M059J (cell line): Measurements from ENCODE around the gene GOLGA5. TPM values are rescaled to one million over a fixed set of nuclear protein-coding genes. Genes with fewer than 3 reads are reported as not detected.
A peak's percentile ranks its signal among the peaks of the same experiment; 100 is the strongest.
"Not testable (repeated sequence)": the region's sequence is repeated elsewhere in the genome, so short reads cannot be mapped to it uniquely, and the experiment has no call there.

Experiments used
- DNase-seq: peaks from one replicate; pipeline ENCODE4 v3.0.0-alpha.2; 2012; ENCODE audit warnings: low read depth
- total RNA-seq: library from RNA; depleted of rRNA; stranded (reverse); fragments of >200 nt; shearing (Covaris generic); gene quantifications from 2 replicates; pipeline ENCODE4 v1.2.3, GENCODE V29; 2014

GOLGA5 gene
- total RNA-seq, 1 experiment from 2014 or later: 36.7 TPM

DNA sequence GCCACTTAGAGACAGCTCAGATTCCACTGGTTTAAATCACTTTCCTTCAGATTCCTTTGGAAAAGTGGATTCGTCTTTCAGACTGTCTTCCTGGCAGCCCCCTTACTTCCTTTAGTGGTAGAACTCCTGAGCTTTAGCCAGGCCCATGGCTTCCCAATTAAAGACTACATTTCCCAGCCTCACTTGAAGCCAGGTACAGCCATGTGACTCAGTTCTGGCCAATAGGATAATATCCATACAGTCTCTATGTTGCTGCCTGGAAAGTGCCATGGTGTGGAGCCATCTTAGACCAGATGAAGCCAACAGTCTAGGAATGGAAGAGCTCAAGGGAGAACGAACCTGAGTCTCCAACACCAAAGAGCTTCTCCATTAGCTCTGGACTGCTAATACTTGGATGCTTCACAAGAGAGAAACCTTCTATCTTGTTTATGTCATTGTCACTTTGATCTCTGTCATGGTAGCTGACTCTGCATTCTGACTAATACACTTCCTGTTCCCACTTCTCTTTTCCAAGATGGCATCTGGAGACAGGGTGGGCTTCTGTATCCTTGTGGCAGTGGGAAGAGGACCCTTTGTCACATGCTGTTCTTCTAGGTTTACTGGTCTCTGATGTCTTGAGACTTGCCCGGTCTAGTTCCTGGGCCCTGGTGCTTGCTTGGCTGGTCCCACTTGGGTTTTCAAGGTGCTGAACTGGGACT lies 15.1 kb upstream of the GOLGA5 start:
- DNase-seq: peak; percentile 32

DNA sequence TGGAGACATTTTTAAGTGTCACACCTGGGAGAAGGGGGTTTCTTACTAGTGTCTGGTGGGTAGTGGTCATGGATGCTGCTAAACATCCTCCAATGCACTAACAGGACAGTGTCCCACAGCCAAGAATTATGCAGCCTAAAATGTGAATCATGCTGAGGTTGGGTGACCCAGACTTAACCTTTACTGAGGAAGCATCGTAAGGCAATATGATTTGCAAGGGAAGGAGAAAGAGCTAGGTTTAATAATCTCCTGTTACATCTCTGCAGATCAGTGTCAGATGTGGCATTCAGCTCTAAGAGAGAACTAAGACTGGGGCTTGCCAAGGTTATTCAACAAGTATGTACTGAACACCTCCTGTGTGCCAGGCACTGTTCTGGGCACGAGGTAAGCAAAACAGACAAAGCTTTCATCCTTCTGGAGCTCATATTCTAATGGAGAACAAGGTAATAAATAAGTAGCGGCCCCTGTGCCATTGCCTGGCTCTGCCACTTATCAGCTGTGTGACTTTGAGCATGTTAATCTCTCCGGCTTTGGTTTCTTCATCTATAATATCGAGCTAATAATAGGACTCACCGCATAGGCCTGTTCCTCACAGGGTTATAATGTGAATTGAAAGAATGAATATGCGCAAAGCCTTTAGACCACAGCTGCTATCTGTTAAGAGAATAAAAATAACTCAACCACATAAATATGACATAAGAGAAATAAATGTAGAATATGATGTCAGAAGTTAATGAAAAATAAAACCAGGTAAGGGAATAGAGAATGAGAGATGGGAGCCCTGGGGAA lies 13.5 kb upstream of the GOLGA5 start:
- DNase-seq: peak; percentile 71

DNA sequence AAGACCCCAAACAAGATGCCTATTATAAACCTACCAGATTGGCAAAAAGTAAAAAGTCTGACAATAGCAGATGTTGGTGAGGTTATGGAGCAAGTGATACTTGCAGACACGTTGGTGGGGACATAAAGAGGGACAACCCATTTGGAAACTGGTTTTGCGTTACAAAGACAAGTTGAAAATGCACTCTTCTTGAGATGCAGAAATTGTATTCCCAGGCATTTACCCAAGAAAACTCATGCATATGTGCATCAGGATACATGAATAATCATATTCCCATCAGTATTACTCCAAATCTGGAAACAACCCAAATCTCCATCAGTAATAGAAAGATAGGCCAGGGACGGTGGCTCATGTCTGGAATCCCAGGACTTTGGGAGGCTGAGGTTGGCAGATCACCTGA lies 12.8 kb upstream of the GOLGA5 start:
- no peak for DNase-seq

DNA sequence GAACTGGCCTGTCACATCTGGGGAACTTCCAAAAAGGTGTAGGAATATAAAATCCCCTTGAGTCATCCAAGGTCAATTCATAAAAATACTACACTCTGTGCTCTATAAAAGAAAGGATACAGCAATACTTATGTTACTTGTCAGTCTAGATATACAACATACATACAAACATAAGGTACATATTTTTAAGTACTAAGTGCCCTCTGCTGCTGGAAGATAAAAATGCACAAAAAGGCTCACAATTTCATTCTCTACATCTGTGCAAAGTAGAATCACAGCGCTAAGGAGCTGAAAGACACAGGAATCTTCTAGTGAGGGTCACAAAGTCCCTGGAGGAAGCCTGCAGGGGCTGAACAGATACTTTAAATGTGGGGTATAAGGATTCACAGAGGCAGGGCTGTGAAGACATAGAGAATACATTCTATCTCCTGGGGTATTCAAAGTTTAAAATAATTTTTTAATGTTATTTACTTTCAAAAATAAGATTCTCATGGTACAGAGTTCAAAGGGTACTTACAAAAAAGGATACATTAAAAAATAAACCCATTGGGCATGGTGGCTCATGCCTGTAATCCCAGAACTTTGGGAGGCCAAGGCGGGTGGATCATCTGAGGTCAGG lies 10.2 kb upstream of the GOLGA5 start:
- peak; percentile 64 for DNase-seq

DNA sequence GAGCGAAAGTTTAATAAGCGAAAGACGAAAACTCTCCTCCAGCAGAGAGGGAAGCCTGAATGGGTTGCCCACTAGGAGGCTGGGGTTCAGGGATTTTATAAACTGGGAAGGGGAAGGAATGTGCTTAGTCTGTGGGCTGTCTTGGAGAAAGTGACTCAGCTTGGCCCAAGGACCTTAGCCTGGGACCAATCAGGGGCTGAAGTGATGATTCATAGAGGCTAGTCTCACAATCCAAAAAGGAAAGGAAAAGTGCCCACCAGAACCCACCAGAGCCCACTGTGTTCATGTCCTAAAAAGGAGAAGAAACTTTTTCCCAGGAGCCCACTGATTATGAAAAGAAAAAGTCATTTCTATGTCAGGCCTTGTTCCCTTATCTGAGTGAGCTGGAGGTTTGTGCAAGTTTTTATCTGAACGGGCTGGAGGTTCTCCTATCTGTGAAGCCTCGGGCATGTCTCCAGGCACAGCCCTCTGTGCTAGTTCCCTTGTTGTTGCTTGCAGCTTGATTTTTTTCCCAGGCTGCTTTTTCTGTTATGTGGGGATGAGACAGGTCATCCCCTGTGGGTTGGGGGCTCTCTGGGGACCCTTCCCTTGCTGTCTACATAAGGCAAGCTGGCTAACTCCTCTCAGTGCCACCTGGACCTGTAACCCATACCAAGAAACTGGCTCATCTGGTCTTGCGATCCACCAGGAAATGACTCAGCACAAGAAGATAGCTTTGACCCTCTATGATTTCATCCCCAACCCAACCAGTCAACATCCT lies 8.3 kb upstream of the GOLGA5 start:
- peak; percentile 91 for DNase-seq

DNA sequence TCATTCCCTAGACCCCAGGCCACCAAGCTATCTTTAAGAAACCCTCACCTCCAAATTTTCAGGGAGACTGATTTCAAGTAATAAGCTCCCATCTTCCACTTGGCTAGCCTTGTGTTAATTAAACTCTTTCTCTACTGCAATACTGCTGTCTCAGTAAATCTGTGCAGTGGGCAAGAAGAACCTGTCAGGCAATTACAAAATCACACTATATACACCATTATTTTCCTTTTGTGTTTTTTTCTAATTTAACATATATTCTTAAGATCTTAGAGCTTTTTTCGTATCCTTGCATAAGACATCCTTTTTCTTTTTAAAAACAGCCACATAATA lies 7.7 kb upstream of the GOLGA5 start:
- DNase-seq: no peak

DNA sequence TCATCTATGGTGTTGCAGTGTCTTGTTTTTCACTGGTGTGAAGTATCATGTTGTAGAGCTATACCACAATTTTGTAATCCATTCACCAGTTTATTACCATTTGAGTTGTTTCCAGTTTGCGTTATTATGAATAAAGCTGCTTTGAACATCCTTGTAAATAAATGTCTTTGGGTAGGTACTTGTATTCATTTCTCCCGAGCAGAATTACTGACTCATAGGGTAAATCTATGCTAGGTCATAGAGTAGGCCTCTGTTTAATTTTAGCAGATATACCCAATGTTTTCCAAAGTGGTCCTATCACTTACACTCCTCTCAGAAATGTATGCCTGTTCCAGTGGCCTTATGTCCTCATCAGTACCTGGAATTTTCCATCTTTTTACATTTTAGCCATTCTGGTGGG lies 6.6 kb upstream of the GOLGA5 start:
- DNase-seq: no peak

DNA sequence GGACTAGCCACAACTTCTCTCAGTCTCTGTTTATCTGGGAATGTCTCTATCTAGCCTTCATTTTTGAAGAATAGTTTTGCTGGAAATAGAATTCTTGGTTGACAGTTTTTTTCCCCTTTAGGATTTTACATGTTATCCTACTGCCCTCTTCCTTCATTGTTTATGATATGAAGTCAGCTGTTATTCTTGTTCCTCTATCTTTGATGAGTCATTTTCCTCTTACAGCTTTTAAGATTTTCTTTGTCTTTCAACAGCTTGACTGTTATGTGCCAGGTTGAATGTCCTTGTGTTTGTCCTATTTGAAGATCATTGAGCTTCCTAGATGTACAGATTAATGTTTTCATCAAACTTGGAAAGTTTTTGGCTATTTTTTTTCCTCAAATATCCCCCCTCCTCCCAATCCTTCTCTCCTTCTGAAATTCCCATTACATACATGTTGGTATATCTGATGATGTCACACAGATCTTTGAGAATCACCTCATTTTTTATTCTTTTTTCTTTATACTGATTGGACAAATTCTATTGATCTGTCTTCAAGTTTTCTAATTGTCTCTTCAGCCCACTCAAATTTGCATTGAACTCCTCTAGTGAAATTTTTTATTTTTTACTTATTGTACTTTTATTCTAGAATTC lies 4.5 kb upstream of the GOLGA5 start:
- peak; percentile 12 for DNase-seq

DNA sequence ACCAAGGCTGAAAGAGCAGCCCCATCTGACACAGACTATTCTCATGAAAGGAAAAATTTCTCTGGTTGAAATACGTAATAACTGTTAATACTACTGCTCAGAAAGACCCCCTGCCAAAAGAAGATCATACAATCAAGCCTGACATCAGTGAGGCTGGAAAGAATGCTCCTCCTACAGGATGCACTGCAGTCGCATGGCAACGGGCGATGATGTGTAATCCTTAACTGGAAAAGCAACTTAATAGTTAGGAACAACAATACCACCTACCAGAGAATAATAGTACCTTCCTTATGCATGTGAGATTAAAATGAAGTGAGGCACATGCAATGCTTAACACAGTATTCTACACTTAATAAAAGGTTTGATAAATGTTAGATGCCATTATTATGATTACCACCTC lies 1.2 kb upstream of the GOLGA5 start:
- no peak for DNase-seq

DNA sequence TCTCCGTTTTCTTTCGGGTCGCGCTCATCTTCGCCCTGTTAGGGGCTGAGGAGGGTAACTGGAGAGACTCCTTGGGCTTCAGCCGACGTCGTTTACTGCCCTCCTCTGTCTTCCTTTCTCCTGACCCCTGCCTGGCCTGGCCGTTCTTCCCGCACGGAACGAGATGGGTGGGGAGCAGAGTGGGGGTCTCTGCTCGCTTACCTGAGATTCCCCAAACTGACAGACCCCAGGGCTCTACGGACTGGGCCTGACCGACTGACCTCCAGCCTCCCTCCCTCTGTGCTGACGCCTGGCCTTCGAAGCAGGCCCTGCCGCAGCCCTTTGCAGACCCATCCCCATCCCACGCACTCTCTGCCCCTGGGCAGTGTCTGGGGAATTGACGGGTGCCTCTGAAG lies 439 bp downstream of the GOLGA5 start:
- peak; percentile 11 for DNase-seq

DNA sequence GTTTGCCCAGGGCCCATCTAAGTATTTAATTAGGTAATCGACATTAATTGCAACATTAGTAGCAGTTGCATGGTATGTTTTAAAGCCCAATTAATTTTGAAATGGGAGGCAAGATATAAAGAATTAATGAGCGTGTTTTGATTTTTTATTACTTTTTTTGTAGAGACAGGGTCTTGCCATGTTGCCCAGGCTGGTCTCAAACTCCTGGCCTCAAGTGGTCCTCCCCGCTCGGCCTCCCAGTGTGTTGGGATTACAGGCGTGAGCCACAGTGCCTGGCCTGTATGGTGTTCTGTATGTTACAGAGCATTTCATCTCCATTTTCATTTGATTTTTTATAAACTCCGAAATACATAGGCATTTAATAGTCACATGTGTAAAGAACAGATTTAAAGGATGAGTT lies 856 bp downstream of the GOLGA5 start:
- DNase-seq: no peak

DNA sequence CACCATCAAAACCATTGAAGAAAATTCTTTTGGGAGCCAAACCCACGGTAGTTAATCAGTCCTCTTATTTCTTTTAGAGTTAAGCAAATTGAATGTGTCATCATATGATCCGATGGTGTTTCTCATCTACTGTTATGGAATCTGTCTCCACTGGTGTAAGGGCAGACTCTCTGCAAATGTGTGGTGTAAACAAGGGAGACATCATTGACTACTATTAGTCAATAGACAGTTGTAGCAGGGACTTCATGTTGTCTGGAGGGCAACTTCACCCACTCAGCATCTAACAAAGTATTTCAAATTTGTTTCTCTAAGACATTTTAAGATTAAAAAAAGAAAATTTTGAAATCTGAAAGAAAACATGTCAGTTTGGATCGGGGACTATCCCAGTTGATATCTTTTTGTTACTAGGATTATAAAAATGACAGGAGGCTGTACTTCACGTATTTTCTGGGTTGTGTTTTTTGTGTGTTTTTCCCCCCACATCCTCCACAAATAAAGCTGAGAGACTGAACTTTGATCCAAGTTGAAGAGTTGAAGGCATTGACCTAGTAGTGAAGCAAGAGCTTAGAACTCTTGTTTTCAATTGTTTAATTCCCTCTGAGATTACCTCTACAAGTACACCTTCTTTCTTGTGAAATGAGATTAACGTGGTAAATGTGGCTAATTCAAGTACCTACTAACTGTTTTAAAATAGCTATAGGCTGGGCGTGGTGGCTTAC lies 4.0 kb downstream of the GOLGA5 start:
- DNase-seq: no peak

DNA sequence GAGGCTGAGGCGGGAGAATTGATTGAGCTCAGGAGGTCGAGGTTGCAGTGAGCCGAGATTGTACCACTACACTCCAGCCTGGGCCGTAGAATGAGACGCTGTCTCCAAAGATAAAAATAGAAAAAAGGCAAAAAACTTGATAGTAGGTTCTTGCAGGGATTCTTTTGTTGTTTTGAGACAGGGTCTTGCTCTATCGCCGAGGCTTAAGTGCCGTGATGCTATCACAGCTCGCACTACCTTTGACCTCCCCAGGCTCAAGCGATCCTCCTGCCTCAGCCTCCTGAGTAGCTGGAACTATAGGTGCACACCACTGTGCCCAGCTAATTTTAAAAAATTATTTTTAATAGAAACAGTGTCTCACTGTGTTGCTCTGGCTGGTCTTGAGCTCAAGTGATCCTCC lies 4.7 kb downstream of the GOLGA5 start:
- DNase-seq: no peak

DNA sequence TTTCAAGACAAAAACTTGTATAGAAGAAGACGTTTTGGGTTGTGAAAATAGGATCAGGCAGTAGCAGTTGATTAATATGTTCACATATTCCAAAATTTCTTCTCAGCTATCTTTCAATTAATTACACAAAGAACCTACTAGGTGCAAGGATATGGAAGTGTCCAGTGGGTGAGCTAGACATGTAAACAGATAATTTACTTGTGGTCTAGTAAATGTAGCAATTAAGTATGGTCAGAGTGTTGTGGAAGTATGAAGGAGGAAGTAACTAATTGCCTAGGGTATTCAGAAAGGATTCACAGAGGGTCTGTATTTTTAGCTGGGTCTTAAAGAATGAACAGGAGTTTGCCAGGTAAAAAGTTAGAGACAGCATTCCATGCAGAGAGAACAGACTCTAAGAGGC lies 5.9 kb downstream of the GOLGA5 start:
- DNase-seq: no peak

DNA sequence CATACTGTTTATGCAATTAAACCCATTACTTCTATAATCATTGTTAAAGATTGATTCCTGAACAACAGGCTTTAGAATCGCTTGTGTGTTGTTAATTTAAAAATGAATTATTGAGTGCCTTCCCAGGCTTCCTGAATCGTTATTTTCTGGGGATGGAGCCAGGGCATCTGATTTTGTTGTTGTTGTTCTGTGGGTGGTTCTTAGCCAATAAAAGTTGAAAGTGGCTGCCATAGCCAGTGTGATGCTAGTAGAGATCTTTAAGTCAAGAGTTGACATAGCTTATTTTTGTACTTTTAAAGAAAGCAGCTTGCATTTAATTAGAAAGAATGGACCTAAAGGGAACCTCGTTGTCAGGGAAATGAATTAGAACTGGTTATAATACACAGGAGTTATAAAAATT lies 6.4 kb downstream of the GOLGA5 start:
- DNase-seq: no peak

DNA sequence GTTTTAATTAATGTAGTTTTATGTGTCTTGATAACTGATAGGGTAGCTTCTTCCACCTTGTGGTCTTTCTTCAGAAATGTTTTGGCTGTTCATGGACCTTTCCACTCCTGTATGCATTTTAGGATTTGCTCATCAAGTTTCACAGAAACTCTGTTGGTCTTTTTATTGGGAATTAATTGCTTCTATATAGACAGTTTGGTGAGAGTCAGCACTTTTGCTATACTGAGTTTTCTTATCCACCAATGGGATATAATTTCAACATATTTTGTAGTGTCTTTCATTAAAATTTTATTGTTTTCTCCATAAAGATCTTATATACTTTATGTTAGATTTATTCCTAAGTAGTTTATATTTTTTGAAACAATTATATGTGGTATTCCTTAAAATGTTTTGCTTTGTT lies 7.8 kb downstream of the GOLGA5 start:
- DNase-seq: no peak

DNA sequence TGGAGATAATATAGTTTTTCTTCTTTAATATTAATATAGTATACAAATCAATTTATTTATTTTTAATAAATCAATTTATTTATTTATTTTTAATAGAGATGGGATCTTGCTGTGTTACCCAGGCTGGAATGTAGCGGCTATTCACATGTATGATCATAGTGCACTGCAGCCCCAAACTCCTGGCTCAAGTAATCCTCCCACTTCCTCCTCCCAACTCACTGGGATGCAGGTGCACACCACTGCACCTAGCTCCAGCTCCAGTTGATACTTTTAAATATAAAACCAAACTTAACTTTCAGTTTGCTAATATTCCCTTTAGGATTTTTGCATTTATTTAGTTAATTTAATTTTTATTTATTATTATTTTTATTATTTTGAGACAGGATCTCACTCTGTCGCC lies 8.6 kb downstream of the GOLGA5 start:
- DNase-seq: no peak

DNA sequence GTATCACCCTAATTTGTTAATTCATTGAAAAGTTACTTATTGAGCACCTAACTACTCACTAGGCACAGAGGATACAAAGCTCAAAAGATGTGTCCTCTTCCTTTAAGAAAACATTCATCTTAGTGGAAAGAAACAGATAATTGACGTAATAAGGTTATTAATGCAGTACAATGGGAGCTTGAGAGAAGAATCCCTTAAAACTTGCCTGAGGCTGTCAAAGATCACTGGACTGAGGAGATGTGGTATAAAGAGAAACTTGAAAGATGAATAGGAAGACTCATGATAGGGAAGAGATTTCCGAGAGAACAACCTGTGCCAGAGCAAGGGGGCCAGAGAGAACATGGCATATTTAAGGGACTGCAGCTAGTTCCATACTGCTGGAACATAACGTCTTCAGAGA lies 19.1 kb downstream of the GOLGA5 start:
- DNase-seq: no peak

DNA sequence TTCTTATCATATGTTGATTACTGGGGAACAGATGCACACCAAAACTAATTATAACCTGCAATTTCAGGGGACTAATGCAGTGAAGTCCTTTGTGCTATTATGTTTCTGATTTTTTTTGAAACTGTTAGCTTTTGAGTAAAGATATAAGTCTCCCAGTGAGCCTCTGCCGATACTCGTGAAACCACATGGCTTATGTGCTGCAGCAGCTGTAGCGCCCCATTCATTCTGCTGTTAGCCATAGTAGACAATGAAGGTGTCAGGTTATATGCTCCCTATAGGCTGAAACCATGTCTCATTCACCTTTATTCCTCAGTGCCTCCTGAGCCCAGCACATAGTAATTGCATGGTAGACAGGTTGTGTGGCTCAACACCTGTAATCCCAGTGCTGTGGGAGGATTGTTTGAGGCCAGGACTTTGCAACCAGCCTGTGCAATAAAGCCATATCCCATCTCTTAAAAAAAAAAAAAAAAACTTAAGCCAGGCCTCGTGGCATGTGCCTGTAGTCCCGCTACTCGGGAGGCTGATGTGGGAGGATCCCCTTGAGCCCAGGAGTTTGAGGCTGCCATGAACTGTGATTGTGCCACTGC lies 25.0 kb downstream of the GOLGA5 start:
- no peak for DNase-seq

DNA sequence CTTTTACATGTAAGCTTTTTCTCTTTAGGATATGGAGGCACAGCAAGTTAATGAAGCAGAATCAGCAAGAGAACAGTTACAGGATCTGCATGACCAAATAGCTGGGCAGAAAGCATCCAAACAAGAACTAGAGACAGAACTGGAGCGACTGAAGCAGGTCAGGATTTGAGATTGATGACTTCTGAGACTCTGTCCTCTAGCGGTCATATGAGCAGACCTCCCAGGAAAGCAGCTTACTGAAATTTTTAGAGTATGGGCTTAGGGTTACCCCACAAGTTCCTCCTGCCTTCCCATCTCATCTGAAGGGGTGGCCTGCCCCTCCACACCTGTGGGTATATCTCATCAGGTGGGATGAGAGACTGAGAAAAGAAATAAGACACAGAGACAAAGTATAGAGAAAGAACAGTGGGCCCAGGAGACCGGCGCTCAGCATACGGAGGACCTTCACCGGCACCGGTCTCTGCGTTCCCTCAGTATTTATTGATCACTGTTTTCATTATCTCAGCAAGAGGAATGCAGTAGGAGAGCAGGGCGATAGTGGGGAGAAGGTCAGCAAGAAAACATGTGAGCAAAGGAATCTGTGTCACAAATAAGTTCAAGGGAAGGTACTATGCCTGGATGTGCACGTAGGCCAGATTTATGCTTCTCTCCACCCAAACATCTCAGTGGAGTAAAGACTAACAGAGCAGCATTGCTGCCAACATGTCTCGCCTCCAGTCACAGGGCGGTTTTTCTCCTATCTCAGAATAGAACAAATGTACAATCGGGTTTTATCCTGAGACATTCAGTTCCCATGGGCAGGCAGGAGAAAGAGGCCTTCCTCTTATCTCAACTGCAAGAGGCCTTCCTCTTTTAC lies 25.8 kb downstream of the GOLGA5 start:
- DNase-seq: not testable (repeated sequence)
